HG03354 (cell line): Measurements from ENCODE around the gene EEF1A2.

Source experiments
- ATAC-seq: cut with Tn5 transposase; IDR thresholded peaks from one replicate; pipeline ENCODE4 v1.9.1; 2021; ENCODE audit warnings: mild to moderate bottlenecking; ENCODE audit not compliant: unreplicated experiment, poor library complexity, severe bottlenecking

Gene EEF1A2

DNA sequence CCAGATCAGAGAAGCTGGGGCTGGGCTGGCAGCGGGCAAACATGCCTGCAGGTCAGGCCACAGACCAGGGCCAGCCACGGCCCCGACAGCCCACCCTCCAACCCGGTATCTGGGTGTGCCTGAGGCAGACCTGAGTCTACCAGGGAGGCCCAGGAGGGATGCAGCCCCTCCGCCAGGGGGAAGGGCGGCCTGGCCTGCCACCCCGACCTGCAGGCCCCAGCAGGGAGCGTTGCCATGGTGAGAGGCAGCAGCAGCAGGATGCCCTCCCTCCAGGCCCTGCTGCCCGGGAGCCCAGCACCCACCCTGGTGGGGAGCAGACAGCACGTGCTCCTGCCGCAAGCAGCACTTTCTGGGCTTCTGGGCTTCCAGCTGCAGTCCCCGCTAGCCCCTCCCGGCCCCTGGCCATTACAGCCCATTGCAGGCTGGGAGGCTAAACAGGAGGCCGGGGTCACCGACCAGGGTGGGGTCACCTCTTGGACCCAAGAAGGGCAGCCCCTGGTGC, 3.8 kb upstream of the EEF1A2 start:
- ATAC-seq: no peak

DNA sequence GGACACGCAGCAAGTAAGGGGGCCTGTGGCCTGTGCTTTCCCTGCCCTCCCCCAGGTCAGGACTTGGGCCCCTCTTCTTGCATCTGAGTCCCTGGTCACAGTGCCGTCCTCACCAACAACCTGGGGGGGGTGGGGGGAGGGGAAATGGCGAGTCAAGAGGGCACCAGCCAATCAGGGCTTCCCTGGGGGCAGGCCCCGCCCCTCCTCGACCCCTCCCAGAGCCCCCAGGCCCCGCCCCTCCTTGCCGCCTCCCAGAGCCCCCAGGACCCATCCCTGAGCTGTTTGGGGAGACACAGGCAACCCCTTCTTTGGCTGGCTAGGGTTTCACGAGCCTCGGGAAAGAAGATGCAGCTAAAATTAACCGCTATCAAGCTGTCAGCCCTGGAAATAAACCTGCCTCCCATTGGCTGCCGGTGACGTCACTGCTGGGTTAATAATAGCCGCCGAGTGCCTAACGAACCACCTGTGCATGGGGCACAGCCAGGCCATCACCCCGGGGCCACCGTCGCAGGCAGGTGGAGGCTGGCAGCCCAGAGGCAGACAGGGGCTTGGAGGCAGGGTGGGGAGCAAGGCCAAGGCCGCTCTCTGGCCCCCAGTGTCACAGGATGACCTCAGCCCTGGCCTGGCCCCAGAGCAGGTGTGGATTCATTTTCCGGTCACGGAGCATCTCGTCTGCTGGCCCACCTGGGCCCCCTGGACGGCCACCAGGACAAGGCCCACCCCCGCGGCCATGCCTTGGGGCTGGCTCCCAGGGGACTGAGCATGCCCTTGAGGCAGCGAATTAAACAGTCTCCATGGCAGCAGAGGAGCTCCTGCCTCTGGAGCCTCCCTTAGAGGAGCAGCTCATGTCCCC, 3.2 kb upstream of the EEF1A2 start:
- ATAC-seq: no peak

GRCh38 chr20:63500902-63501817, 2.3 kb upstream of the EEF1A2 start:
- no peak for ATAC-seq

- no peak for ATAC-seq
Measured at GRCh38 chr20:63500151-63500901, 1.4 kb upstream of the EEF1A2 start.

DNA sequence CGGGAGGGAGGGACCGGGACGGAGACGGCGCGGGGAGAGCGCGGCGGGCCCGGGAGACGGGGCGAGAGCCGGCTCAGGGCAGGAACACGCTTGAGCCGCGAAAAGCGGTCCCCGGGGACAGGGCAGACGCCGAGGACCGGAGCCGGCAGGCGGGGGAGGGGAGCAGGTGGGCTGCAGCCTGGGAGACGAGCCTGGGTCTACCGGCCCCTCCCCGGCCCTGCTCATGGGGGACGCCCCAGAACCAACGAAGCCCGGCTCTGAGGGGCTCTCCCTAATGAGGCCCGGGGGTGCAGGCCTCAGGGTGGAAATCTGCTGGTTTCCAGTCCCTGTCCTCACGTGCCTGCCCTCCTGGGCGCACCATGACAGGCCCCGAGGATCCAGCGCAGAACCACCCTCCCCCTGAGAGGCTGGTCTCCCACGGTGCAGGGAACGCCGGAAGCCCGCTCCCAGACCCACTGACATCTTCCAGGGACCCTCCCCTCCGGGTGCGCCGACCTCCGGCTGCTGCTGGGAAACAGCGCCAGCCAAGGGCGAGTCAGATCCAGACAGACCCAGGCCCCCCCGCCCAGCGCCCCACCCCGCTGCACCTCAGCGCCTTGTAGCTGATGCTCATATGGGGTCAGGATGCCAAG, 571 bp upstream of the EEF1A2 start:
- no peak for ATAC-seq

GRCh38 chr20:63497946-63498935, 642 bp downstream of the EEF1A2 start:
- no peak for ATAC-seq

GRCh38 chr20:63497138-63497945, 1.5 kb downstream of the EEF1A2 start:
- no peak for ATAC-seq

DNA sequence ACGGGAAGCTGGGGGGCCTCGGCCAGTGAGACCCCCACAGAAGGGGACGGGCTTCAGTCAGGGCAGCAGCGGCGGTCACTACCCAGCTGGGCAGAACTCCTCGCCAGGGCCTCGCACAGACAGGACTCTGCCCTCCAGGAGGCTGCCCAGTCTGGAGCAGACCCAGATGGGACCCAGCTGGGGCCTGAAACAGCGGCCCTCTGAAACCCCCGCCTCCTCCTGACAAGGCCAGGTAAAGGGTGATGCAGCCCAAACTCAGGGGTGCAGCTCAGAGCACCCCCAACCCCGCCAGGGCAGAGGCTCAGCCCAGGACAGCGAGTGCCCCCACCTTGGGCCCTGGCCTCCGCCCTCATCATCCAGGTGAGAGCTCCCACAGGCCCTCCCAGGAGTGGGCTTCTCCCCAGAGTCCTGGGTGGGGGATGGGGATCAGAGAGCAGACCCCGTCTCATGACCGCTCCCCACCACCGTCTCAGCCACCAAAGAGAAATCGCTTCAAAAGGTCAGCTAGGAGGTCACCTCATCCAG, 2.2 kb downstream of the EEF1A2 start:
- ATAC-seq: no peak

DNA sequence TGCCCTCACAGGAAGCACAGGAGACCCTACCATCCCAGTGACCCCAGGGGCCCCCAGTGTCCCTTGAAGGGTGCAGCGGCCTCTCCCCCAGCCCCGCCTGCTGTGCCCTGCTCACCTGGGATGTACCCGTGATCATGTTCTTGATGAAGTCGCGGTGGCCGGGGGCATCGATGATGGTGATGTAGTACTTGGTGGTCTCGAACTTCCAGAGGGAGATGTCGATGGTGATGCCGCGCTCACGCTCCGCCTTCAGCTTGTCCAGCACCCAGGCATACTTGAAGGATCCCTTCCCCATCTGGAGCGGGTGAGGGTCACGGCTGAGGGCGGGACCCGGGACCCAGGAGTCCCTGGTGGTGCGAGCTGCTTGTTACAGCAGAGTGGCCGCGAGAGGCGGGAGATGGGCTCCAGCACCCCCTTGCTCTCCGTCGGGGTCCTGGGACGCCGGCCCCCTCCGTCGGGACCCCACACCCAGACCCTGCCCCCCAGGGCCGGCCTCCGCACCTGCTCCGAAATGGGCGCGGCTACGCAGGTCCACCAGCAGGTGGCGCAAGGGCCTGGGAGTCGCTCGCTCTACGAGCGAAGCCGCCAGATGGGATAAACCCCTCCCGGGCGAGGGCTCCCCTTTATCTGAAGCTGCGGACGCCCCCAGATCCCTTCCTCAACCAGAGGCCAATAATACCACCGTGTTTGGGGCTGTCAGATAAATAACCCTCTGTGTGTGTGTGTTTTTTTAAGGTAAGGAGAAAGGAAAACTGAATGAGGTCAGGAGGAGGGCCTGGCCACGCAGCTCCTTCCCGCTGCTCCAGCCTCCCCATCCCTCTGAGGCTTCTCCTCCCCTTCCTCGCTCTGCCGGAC, 2.9 kb downstream of the EEF1A2 start:
- ATAC-seq: no peak

DNA sequence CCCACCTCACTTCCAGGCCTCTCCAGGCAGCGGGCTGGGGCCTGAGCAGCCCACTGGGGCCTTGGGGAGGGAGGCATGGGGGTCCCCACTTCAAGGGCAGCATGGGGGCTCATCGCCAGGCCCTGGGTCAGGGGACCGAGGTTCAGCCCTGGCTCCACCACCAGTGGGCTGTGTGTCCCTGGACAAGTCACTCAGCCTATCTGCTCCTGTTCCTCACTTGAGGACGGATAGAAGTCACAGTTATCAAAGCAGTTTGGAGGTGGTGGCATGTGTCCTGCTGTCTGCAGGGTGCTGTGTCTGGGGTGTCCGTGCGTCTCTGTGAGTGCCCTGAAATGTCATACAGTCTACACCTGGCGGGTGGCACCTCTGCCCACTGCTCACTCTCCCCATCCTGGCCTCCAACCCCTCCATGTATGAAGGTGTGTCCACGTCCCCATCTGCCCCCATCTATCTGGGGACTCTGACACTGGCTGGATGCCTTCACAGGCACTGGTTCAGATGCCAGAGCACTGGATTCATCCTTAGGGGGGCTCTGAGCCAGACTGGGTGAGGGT, 3.6 kb downstream of the EEF1A2 start:
- ATAC-seq: no peak

DNA sequence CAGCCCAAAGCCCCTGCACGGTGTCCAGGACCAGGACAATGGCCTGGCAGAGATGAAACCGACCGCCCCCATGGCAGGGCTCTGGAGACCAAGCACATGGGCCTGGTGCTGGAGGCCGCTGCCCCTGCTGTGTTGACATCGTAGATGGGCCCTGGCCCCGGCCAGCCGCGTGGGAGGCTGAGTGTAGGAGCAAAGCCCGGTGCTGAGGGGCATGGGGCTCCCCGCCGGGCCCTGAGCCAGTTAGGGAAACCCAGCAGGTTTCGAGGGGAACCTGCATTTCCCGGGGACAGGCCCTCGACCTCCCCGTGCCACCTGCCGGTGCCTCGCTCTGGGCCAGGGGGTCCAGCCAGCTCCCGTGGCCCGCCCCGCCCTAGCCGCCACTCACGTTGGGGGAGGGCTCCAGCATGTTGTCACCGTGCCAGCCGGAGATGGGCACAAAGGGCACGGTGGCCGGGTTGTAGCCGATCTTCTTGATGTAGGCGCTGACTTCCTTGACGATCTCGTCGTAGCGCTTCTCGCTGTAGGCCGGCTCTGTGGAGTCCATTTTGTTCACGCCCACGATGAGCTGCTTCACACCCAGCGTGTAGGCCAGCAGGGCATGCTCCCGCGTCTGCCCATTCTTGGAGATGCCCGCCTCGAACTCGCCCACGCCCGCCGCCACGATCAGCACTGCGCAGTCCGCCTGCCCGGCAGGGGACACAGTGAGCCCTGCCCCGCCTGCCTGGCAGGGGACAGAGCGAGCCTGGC, 4.3 kb downstream of the EEF1A2 start:
- no peak for ATAC-seq

GRCh38 chr20:63494084-63494419, 4.8 kb downstream of the EEF1A2 start:
- ATAC-seq: no peak

GRCh38 chr20:63493563-63494020, 5.3 kb downstream of the EEF1A2 start:
- no peak for ATAC-seq

GRCh38 chr20:63492982-63493381, 5.9 kb downstream of the EEF1A2 start:
- ATAC-seq: no peak

DNA sequence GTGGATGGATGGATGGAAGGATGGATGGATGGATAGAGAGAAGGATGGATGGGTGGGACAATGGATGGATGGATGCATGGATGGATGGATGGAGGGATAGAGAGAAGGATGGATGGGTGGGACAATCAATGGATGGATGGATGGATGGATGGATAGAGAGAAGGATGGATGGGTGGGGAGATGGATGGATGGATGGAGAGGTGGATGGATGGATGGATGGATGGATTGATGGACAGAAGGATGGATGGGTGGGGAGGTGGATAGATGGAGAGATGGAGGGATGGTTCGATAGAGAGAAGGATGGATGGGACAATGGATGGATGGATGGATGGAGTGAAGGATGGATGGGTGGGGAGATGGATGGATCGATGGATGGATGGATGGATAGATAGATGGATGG, 6.4 kb downstream of the EEF1A2 start:
- no peak for ATAC-seq
